GM13976 (cell line): ENCODE results near the gene ERC2.

ENCODE experiments used
- DNase-seq: peaks from one replicate; pipeline ENCODE4 v3.0.0; 2012; ENCODE audit warnings: low spot score
- in situ Hi-C: fragments of 300-500 bp; cut with MboI; formaldehyde crosslinking; loops from one replicate; pipeline ENCODE4 v1.12.0; 2022; ENCODE audit warnings: low sequenced_read_pairs, mixed read lengths, inconsistent platforms; ENCODE audit not compliant: unreplicated experiment
- TF ChIP-seq, protein P1 (sequence below): IDR thresholded peaks from 2 replicates; pipeline ENCODE4 v1.5.1; 2012; ENCODE audit warnings: borderline replicate concordance, mild to moderate bottlenecking; ENCODE audit not compliant: insufficient read depth; ENCODE audit errors: extremely low read depth, missing control alignments, control extremely low read depth

The ERC2 gene

GRCh38 chr3:55501905-55502304 is 966.4 kb downstream of the ERC2 start:
- DNase-seq = no peak
- TF ChIP-seq, protein P1, sequence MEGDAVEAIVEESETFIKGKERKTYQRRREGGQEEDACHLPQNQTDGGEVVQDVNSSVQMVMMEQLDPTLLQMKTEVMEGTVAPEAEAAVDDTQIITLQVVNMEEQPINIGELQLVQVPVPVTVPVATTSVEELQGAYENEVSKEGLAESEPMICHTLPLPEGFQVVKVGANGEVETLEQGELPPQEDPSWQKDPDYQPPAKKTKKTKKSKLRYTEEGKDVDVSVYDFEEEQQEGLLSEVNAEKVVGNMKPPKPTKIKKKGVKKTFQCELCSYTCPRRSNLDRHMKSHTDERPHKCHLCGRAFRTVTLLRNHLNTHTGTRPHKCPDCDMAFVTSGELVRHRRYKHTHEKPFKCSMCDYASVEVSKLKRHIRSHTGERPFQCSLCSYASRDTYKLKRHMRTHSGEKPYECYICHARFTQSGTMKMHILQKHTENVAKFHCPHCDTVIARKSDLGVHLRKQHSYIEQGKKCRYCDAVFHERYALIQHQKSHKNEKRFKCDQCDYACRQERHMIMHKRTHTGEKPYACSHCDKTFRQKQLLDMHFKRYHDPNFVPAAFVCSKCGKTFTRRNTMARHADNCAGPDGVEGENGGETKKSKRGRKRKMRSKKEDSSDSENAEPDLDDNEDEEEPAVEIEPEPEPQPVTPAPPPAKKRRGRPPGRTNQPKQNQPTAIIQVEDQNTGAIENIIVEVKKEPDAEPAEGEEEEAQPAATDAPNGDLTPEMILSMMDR = no peak
- in situ Hi-C loops = no loop called here

GRCh38 chr3:55500555-55501330 is 967.5 kb downstream of the ERC2 start:
- DNase-seq = no peak
- in situ Hi-C loops = no loop called here
- TF ChIP-seq, protein P1 = no peak

DNA sequence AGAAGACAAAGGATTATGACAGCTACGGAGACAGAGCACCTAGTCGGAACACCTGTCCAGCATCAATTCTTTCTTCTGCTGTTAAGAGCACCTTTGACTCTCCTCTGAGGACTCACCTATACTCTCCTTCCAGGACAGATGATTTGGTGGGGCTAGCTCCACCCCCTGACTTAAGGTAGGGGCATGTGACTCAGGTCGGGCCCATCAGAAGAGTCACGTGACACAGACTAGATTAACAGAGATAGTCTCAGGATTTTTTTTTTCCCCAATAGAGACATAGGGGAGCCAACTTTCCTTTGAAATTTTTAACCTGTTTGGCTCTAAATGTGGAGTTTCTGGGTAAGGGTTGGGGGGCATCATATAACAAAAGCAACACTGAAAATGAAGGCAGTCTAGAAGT is 969.7 kb downstream of the ERC2 start:
- TF ChIP-seq, protein P1 = no peak
- in situ Hi-C loops = loop anchor here (25.0 kb wide), 1 partner anchor 764 kb away; no protein-coding TSS in a partner anchor
- no peak for DNase-seq

DNA sequence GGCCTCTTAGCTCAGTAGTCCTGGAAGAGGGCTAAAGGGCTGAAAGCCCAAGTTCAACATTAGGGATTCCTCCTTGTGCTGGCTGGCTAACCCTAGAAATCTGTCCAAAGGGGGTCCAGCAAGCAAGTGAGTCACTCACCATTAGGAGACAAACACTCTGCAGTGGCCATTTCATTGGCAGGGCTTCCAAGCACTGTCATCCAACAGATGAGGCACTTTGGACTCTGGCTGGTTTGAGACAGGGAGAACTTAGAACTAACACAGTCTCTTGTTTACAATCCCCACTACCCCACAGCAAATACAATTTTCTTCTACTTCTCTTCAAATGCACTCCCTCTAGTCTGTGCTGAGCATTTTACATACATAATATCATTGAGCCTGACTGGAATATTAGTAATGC is 971.0 kb downstream of the ERC2 start:
- TF ChIP-seq, protein P1 = no peak
- in situ Hi-C loops = loop anchor here (25.0 kb wide), 1 partner anchor 765 kb away; no protein-coding TSS in a partner anchor

DNA sequence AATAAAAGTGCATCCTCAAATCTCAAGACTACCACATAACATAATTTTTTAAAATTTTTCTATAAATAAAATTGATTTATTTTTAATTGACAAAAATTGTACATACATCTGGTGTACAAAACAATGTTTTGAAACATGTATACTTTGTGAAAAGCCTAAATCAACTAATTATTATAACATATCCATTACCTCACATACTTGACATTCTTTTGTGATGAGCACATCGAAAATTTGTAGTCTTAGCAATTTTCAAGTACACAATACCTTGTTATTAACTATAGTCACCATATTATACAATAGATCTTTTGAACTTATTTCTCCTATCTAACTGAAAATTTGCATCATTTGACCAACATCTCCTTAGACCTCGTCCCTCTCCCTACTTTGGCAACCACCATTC is 973.3 kb downstream of the ERC2 start:
- DNase-seq = no peak
- in situ Hi-C loops = loop anchor here (25.0 kb wide), 1 partner anchor 767 kb away; no protein-coding TSS in a partner anchor
- TF ChIP-seq, protein P1 = no peak

More for the DNA sequence above, 971.0 kb downstream of the ERC2 start:
- no peak for DNase-seq

DNA sequence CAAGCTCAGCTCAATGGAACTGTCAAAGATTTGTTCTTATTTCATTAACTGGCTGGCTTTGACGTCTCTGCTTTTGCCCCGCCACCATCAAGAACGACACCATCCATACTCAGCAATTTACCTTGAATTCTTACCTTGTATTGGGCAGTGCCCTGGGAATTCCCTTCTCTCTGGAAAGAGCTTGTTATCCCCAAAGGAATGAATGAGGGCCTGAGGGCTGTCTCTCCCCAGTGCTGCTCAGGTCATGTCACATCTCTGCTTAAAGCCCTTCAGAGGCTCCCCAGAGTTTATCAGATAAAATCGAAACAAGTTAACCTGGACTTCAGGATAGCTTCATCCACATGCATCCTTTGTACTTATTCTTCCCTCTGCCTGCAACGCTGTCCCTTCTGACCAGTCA is 975.3 kb downstream of the ERC2 start:
- in situ Hi-C loops = loop anchor here (25.0 kb wide), 1 partner anchor 769 kb away; no protein-coding TSS in a partner anchor
- no peak for DNase-seq
- TF ChIP-seq, protein P1 = no peak
